Cerebellar nuclear complex (tissue), 1 donor: ENCODE data around the gene SNRPE.
"Not testable (repeated sequence)": the region's sequence is repeated elsewhere in the genome, so short reads cannot be mapped to it uniquely, and the experiment has no call there.

Experiments used
- DNase-seq, 2 experiments: peaks; one replicate each; lab custom pipeline; 2025; lab: John Stamatoyannopoulos, UW

Gene SNRPE

GRCh38 chr1:203861379-203862184 lies at the start of gene SNRPE:
Gene SNRPE, plus strand, starts transcription at chr1:203861599. Its CDS starts 61 bp downstream, at chr1:203861660.
- peak; percentile 65 to 90 for DNase-seq

GRCh38 chr1:203813581-203814341 lies 47.6 kb upstream of the SNRPE start:
- no peak for DNase-seq

GRCh38 chr1:203818399-203818798 lies 43.0 kb upstream of the SNRPE start:
- DNase-seq = no peak

GRCh38 chr1:203823306-203823705 lies 38.1 kb upstream of the SNRPE start:
- DNase-seq = no peak

GRCh38 chr1:203826175-203826574 lies 35.2 kb upstream of the SNRPE start:
- no peak for DNase-seq

GRCh38 chr1:203828002-203828401 lies 33.4 kb upstream of the SNRPE start:
- DNase-seq = no peak

GRCh38 chr1:203828503-203828902 lies 32.9 kb upstream of the SNRPE start:
- no peak for DNase-seq

GRCh38 chr1:203829247-203829646 lies 32.2 kb upstream of the SNRPE start:
- DNase-seq = not testable (repeated sequence)

GRCh38 chr1:203835476-203835875 lies 25.9 kb upstream of the SNRPE start:
- no peak for DNase-seq

- no peak for DNase-seq
Observed at GRCh38 chr1:203839081-203839480, 22.3 kb upstream of the SNRPE start.

GRCh38 chr1:203840208-203840808 lies 21.1 kb upstream of the SNRPE start:
- no peak for DNase-seq

- DNase-seq = no peak
Observed at GRCh38 chr1:203842559-203842876, 18.9 kb upstream of the SNRPE start.

- no peak for DNase-seq
Observed at GRCh38 chr1:203843435-203843834, 18.0 kb upstream of the SNRPE start.

GRCh38 chr1:203853112-203853511 lies 8.3 kb upstream of the SNRPE start:
- not testable (repeated sequence) for DNase-seq

GRCh38 chr1:203858055-203858454 lies 3.3 kb upstream of the SNRPE start:
- no peak for DNase-seq

GRCh38 chr1:203858975-203859374 lies 2.4 kb upstream of the SNRPE start:
- no peak for DNase-seq

- DNase-seq = no peak
Observed at GRCh38 chr1:203860396-203861025, 888 bp upstream of the SNRPE start.

- DNase-seq = no peak
Observed at GRCh38 chr1:203867802-203868201, 6.4 kb downstream of the SNRPE start.

- DNase-seq = no peak
Observed at GRCh38 chr1:203870245-203870644, 8.8 kb downstream of the SNRPE start.

- DNase-seq = peak in 1 of 2 experiments; percentile 10
Observed at GRCh38 chr1:203871114-203871880, 9.9 kb downstream of the SNRPE start.

GRCh38 chr1:203873094-203873493 lies 11.7 kb downstream of the SNRPE start:
- DNase-seq = no peak

GRCh38 chr1:203878422-203878821 lies 17.0 kb downstream of the SNRPE start:
- no peak for DNase-seq
